Activated CD4-positive, alpha-beta T cell treated with anti-CD3 and anti-CD28 coated beads, Interleukin-2, amount 10 ng/mL, durations not matched to agents 7 days and 5 days (primary cell): ENCODE data around the gene SLC2A11. TPM values are rescaled to one million over a fixed set of nuclear protein-coding genes. Genes with fewer than 3 reads are reported as not detected.
A peak's percentile ranks its signal among the peaks of the same experiment; 100 is the strongest.

Experiments
- CTCF ChIA-PET: fragments of 350-600 bp; sonication (Branson Sonifier 250); formaldehyde crosslinking; loops from one replicate; lab custom pipeline; 2021; ENCODE audit warnings: antibody characterized with exemption; lab: Charles Lee
- POLR2A ChIA-PET: fragments of 350-600 bp; sonication (Branson Sonifier 250); formaldehyde crosslinking; loops from one replicate; lab custom pipeline; 2021; ENCODE audit warnings: antibody characterized with exemption; lab: Charles Lee
- DNase-seq: peaks from one replicate; pipeline ENCODE4 v3.0.0-alpha.2; 2020
- H3K27ac Mint-ChIP-seq: one replicate; pipeline ENCODE4 v1.8.0; 2021; ENCODE audit warnings: mild to moderate bottlenecking, moderate library complexity, mixed read lengths
- H3K27me3 Mint-ChIP-seq: one replicate; pipeline ENCODE4 v1.8.0; 2021; ENCODE audit warnings: mixed read lengths
- H3K36me3 Mint-ChIP-seq: one replicate; pipeline ENCODE4 v1.8.0; 2021; ENCODE audit warnings: low read depth, mixed read lengths
- H3K4me1 Mint-ChIP-seq: one replicate; pipeline ENCODE4 v1.8.0; 2021; ENCODE audit warnings: mixed read lengths
- H3K4me3 Mint-ChIP-seq: one replicate; pipeline ENCODE4 v1.8.0; 2021; ENCODE audit warnings: mild to moderate bottlenecking, moderate library complexity, mixed read lengths
- H3K9me3 Mint-ChIP-seq: one replicate; pipeline ENCODE4 v1.8.0; 2021; ENCODE audit warnings: mixed read lengths
- total RNA-seq, 2 experiments: library from RNA; stranded (reverse); gene quantifications; one replicate each; pipeline ENCODE4 v1.2.3, GENCODE V29; 2021

The SLC2A11 gene
- total RNA-seq, 2 experiments from 2014 or later: 7.8 to 8.8 TPM

DNA sequence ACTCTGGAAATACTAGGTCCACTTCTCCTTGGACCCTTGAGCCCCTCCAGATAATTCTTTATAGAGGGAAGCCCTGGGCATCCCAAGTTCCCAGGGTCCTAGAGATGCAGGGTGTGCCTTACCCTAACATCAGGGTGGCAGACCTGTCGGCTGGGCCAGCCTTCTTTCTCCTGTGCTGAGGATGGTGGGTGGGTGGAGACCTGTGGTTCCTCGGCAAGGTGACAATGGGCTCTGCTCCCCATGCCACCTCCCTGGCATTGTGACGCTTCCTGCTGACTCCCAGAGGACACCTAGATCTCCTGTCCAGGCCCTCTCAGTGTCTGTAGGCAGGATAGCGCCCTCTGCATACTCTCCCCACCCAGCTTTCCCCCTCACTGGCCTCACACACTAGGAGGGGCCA, 15.1 kb upstream of the SLC2A11 start:
- no peaks in the 10 kb centered on the region for H3K36me3 Mint-ChIP-seq
- no peak overlapping the region for H3K27ac Mint-ChIP-seq
- ChIA-PET CTCF (no interaction called here), POLR2A (no interaction called here)
- H3K9me3 Mint-ChIP-seq: no peaks in the 10 kb centered on the region
- H3K4me3 Mint-ChIP-seq: no peak overlapping the region
- no peaks in the 10 kb centered on the region for H3K27me3 Mint-ChIP-seq
- no peak for DNase-seq
- peaks cover 19% of the 10 kb centered on the region for H3K4me1 Mint-ChIP-seq

- no peak for DNase-seq
- Mint-ChIP-seq H3K4me3 (no peak overlapping the region), H3K9me3 (no peaks in the 10 kb centered on the region), H3K36me3 (no peaks in the 10 kb centered on the region), H3K27me3 (no peaks in the 10 kb centered on the region), H3K4me1 (peaks cover 6% of the 10 kb centered on the region), H3K27ac (no peak overlapping the region)
- CTCF ChIA-PET: interaction anchor here (0.6 to 2.5 kb wide), 4 partner anchors 13 to 49 kb away, joined by 3 to 5 read pairs (median 3); partner anchors contain the start of genes MIF and SLC2A11
- POLR2A ChIA-PET: no interaction called here
These were observed 12.9 kb upstream of the SLC2A11 start for GRCh38 chr22:23844739-23845202.

DNA sequence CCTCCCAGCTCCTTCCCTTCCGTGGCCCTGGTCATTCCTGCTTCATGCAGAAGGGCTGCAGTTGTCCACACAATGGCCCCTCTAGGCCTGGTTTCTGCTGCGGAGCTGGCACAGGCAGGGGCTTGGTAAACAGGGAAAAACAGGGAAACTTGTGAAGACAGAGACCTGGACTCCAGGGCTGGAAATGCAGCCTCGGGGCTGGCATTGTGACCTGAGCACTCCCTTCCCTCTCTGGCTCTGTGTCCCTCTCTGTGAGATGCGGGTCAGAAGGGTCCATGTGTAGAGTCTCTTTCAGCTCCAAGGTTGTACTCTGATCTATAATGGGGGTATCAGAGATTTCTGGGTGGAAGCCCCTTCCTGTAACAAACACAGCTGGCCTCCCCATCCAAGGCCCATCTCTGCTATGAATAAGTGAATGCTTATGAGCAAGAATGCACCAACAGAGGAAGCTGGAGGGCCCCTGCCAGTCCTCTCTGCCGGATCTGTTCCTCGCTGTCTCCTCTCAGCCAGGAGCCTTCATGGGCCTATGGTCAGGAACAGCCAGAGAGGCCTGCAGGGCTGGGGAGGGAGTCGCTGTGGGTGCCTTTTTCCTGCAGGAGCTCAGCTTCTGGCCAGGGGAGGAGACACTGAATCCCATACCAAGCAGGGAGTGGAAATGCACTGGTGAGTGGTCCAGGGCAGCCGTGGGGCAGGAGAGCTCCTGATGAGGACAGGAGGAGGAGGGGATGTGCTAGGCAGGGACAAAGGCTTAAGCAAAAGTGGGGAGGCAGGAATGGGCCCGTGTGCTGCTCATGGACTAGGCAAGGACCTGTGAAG, 12.2 kb upstream of the SLC2A11 start:
- Mint-ChIP-seq H3K4me3 (no peak overlapping the region), H3K36me3 (no peaks in the 10 kb centered on the region), H3K27ac (no peak overlapping the region), H3K4me1 (peaks cover 6% of the 10 kb centered on the region), H3K27me3 (peaks cover 6% of the 10 kb centered on the region), H3K9me3 (no peaks in the 10 kb centered on the region)
- DNase-seq: no peak
- ChIA-PET CTCF (interaction anchor here (0.9 to 2.5 kb wide), 5 partner anchors 9 to 48 kb away, joined by 3 to 7 read pairs (median 4); partner anchors contain the start of genes MIF and SLC2A11), POLR2A (no interaction called here)

DNA sequence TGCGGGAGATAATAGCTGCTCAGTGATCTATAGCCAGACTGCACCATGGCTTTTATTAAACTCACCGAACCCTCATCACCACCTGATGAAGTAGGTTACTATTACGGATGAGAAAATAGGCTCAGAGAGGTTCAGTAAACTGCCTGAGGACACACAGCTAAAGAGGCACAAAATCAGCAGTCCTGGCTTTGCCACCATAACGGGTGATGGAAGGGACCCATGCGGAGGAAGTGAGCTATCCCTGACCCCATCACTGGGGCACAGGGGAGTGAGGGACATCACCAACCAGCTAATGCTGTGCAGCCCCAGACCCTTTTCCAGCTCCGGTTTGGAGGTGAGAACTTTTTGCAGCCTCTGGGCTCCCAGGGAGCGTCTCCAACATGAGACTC, 11.6 kb upstream of the SLC2A11 start:
- CTCF ChIA-PET: interaction anchor here (1.2 to 1.4 kb wide), 3 partner anchors 9 to 12 kb away, joined by 3 to 7 read pairs (median 4); partner anchors contain the start of gene SLC2A11
- H3K27ac Mint-ChIP-seq: no peak overlapping the region
- H3K36me3 Mint-ChIP-seq: no peaks in the 10 kb centered on the region
- H3K27me3 Mint-ChIP-seq: peaks cover 11% of the 10 kb centered on the region
- POLR2A ChIA-PET: no interaction called here
- no peak for DNase-seq
- H3K9me3 Mint-ChIP-seq: no peaks in the 10 kb centered on the region
- peaks cover 6% of the 10 kb centered on the region for H3K4me1 Mint-ChIP-seq
- no peak overlapping the region for H3K4me3 Mint-ChIP-seq

- POLR2A ChIA-PET: no interaction called here
These were observed 10.3 kb upstream of the SLC2A11 start for GRCh38 chr22:23847310-23847920.

GRCh38 chr22:23847991-23848864, 9.4 kb upstream of the SLC2A11 start:
- ChIA-PET POLR2A (no interaction called here), CTCF (interaction anchor here (0.7 to 3.0 kb wide), 6 partner anchors 10 to 152 kb away, joined by 4 to 28 read pairs (median 10); partner anchors contain the start of genes MIF and SLC2A11)
- H3K36me3 Mint-ChIP-seq: no peaks in the 10 kb centered on the region
- H3K9me3 Mint-ChIP-seq: no peaks in the 10 kb centered on the region
- no peak for DNase-seq
- H3K27me3 Mint-ChIP-seq: peaks cover 16% of the 10 kb centered on the region
- no peak overlapping the region for H3K4me3 Mint-ChIP-seq
- H3K4me1 Mint-ChIP-seq: peaks cover 6% of the 10 kb centered on the region
- H3K27ac Mint-ChIP-seq: no peak overlapping the region

More at GRCh38 chr22:23847310-23847920, 10.3 kb upstream of the SLC2A11 start:
- no peak overlapping the region for H3K27ac Mint-ChIP-seq
- H3K4me3 Mint-ChIP-seq: no peak overlapping the region
- no peaks in the 10 kb centered on the region for H3K9me3 Mint-ChIP-seq
- peaks cover 14% of the 10 kb centered on the region for H3K27me3 Mint-ChIP-seq
- H3K4me1 Mint-ChIP-seq: peaks cover 6% of the 10 kb centered on the region
- CTCF ChIA-PET: interaction anchor here (2.4 to 3.0 kb wide), 4 partner anchors 11 to 72 kb away, joined by 10 to 28 read pairs (median 11); partner anchors contain the start of genes MIF and SLC2A11
- DNase-seq: no peak
- H3K36me3 Mint-ChIP-seq: no peaks in the 10 kb centered on the region

GRCh38 chr22:23849009-23850006, 8.4 kb upstream of the SLC2A11 start:
- no peaks in the 10 kb centered on the region for H3K9me3 Mint-ChIP-seq
- peaks cover 16% of the 10 kb centered on the region for H3K27me3 Mint-ChIP-seq
- ChIA-PET POLR2A (no interaction called here), CTCF (interaction anchor here (0.6 to 3.0 kb wide), 20 partner anchors 9 to 227 kb away, joined by 3 to 28 read pairs (median 4); partner anchors contain the start of genes CHCHD10, DERL3, MIF and SLC2A11)
- no peak overlapping the region for H3K27ac Mint-ChIP-seq
- H3K4me1 Mint-ChIP-seq: peaks cover 6% of the 10 kb centered on the region
- H3K36me3 Mint-ChIP-seq: no peaks in the 10 kb centered on the region
- no peak overlapping the region for H3K4me3 Mint-ChIP-seq
- peak; percentile 85 for DNase-seq

- CTCF ChIA-PET: interaction anchor here (0.6 to 3.0 kb wide), 20 partner anchors 8 to 228 kb away, joined by 3 to 28 read pairs (median 4); partner anchors contain the start of genes CHCHD10, DERL3, MIF and SLC2A11
- no peaks in the 10 kb centered on the region for H3K9me3 Mint-ChIP-seq
- POLR2A ChIA-PET: no interaction called here
These were observed 7.5 kb upstream of the SLC2A11 start for GRCh38 chr22:23850136-23850611.

GRCh38 chr22:23856721-23857605, 712 bp upstream of the SLC2A11 start:
- ChIA-PET POLR2A (interaction anchor here (1.0 kb wide), 2 partner anchors 37 to 57 kb away, joined by 5 to 8 read pairs; partner anchors contain the start of gene MIF), CTCF (interaction anchor here (0.7 to 3.0 kb wide), 14 partner anchors 8 to 297 kb away, joined by 3 to 28 read pairs (median 5); partner anchors contain the start of gene MIF)
- H3K9me3 Mint-ChIP-seq: no peaks in the 10 kb centered on the region
- H3K4me3 Mint-ChIP-seq: peak overlapping the region; percentile 91
- H3K27me3 Mint-ChIP-seq: peaks cover 6% of the 10 kb centered on the region
- peaks cover 24% of the 10 kb centered on the region for H3K4me1 Mint-ChIP-seq
- DNase-seq: no peak
- no peaks in the 10 kb centered on the region for H3K36me3 Mint-ChIP-seq
- H3K27ac Mint-ChIP-seq: peak overlapping the region; percentile 93

More at GRCh38 chr22:23850136-23850611, 7.5 kb upstream of the SLC2A11 start:
- no peaks in the 10 kb centered on the region for H3K36me3 Mint-ChIP-seq
- peaks cover 16% of the 10 kb centered on the region for H3K27me3 Mint-ChIP-seq
- no peak overlapping the region for H3K27ac Mint-ChIP-seq
- H3K4me1 Mint-ChIP-seq: peaks cover 6% of the 10 kb centered on the region
- H3K4me3 Mint-ChIP-seq: no peak overlapping the region
- no peak for DNase-seq

GRCh38 chr22:23858484-23858815, 775 bp downstream of the SLC2A11 start:
- Mint-ChIP-seq H3K27ac (peak overlapping the region; percentile 93), H3K9me3 (no peaks in the 10 kb centered on the region), H3K4me3 (peak overlapping the region; percentile 91), H3K27me3 (peaks cover 4% of the 10 kb centered on the region), H3K36me3 (no peaks in the 10 kb centered on the region), H3K4me1 (peaks cover 26% of the 10 kb centered on the region)
- DNase-seq: no peak
- CTCF ChIA-PET: interaction anchor here (1.1 to 3.0 kb wide), 8 partner anchors 10 to 299 kb away, joined by 3 to 28 read pairs (median 4); no protein-coding TSS in a partner anchor
- POLR2A ChIA-PET: no interaction called here
